ENCODE measurements around the gene SPPL3.

Gene SPPL3

DNA sequence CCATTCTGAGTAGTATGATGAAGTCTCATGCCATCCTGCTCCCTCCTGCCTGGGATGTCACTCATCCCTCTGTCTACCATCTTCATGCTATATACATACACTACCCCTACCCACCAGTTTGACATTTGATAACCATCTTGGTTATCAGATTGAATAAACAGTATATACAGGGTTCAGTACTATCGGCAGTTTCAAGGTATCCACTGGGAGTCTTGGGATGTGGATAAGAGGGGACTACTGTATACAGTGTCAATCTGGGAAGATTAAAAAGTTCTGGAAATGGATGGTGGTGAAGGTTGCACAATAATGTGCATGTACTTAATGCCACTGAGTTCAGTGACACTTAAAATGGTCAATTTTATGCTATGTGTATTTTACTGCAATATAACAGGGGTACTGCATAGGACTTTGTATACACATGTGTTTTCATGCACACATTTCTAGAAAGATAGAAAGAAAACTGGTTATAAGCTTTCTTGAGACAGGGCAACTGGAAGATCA lies 22.1 kb downstream of the SPPL3 start:
- no peak for DNase-seq (ENCODE audit: low read depth, low spot score)

DNA sequence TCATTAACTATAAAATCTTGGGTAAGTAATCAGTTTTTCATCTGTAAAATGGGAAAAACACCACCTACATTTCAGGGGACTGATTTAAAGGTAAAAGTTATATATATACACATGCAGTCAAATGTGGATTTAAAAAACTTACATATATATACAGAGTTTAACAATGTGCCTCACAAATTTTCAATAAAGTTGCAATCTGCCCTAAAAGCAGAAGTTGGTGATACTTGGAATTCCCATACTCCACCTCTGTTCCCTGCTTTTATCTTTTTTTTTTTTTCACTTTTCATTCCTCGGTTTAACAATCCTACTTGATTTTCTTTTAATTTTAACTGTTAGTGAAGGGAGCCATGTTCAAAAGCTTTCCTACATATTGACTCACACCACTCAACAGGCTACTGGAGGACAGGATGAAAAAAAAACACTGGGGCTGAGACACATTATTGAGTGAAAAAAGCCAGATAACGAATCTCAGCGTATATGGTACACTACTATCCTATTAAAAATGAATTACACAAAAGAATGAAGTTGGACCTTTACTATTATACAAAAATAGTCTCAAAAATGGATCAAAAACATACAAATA lies 24.3 kb downstream of the SPPL3 start:
- peak overlapping the region; percentile 58 for H3K27ac ChIP-seq
- DNase-seq (ENCODE audit: low read depth, low spot score) = no peak

More for the DNA sequence above, 22.1 kb downstream of the SPPL3 start:
- no peak overlapping the region for H3K27ac ChIP-seq

DNA sequence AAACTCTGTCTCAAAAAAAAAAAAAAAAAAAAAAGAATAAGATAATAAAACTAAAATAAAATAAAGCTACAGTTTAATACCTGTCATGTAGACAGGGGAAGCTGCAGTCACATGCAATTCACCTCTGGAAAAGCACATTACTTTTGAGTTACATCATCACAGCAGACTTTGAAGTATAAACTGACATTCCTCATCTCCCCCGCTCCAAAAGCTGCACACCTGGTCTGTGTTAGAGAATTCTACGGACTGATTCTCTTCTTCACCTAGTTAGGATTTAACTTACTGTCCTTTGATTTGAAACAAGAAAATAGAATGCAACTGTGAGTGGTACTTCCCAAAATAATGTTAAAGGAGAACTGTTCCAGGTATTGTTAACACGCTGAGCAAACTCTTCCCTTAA lies 25.1 kb downstream of the SPPL3 start:
- DNase-seq (ENCODE audit: low read depth, low spot score) = no peak
- peak overlapping the region; percentile 58 for H3K27ac ChIP-seq

DNA sequence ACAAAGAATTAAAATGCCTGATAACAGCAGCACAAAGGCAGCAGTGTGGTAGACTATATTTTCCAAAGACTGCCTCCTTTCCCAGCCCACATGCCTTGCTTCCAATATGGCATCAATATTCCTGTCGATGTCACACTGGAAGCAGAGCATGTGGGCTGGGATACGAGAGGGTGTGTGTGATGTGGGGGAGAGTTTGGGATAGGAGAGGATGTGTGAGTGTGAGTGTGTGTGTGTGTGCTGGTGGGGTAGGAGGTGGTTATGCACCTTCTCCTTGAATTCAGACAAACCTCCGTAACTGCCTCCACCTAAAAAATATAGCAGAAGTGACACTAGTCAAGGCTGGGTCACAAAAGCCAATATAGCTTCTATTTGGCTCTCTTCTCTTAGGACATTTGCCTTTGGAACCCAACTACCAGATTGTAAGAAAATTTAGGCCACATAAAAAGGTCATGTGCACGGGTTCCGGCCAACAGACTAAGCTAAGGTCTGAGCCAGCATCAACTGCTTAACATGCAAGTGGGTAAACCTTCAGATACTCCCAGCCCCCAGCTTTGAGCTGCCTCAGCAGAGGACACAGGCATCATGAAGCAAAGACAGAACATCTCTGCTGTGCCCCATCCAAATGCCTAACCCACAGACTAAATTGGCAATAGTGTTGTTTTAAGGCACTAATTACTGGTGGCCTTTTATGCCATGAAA lies 29.5 kb downstream of the SPPL3 start:
- no peak overlapping the region for H3K27ac ChIP-seq
- DNase-seq (ENCODE audit: low read depth, low spot score) = no peak

DNA sequence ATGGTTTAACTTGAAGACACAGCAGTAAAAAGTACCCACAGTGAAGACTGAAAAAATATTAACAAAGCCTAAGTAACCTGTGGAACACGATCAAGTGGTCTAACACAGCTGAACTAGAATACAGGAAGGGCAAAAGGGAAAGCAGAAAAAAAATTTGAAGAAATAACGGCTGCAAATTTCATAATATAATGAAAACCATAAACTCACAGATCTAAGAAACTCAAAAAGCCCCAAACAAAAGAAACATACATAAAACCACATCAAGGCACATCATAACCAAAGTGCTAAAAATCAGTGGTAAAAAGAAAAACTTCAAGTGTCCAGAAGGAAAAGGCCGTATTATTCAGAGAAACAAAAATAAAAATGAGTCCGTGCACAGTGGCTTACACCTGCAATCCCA lies 30.9 kb downstream of the SPPL3 start:
- no peak for DNase-seq (ENCODE audit: low read depth, low spot score)
- no peak overlapping the region for H3K27ac ChIP-seq

DNA sequence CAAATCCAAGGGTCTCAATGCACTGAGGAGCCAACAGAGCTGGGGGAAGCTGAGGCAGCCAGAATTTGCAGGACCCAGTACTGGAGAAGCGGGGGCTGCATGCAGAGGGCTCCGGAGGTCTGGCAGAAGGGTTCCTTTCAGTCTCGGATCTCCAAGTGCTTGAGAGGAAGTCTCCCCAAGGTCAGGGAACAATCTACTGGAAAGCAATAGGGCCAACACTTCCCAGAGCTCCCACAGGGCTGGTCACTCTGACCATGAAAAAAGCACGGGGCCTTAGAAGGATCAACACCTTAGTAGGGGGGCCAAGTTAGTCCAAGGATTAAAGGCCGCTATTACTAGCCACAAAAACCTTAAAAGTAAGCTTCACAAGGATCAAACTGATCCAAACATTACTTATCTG lies 31.7 kb downstream of the SPPL3 start:
- H3K27ac ChIP-seq = no peak overlapping the region

DNA sequence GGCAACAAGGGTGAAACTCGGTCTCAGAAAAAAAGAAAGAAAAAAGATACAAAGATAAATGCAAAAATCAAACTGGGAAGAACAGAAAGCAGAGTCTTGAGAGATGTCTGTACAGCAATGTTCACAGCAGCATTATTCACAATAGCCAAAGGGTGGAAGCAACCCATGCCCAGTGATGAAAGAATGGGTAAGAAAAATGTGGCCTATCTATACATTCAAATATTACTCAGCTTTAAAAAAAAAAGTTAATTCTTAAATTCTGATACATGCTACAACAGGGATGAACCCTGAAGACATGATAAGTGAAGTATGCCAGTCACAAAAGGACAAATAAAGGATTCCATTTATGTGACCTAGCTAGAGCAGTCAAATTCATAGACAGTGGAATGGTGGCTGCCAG lies 33.7 kb downstream of the SPPL3 start:
- no peak for DNase-seq (ENCODE audit: low read depth, low spot score)
- H3K27ac ChIP-seq = peak overlapping the region; percentile 45

More for the DNA sequence above, 31.7 kb downstream of the SPPL3 start:
- DNase-seq (ENCODE audit: low read depth, low spot score) = no peak

DNA sequence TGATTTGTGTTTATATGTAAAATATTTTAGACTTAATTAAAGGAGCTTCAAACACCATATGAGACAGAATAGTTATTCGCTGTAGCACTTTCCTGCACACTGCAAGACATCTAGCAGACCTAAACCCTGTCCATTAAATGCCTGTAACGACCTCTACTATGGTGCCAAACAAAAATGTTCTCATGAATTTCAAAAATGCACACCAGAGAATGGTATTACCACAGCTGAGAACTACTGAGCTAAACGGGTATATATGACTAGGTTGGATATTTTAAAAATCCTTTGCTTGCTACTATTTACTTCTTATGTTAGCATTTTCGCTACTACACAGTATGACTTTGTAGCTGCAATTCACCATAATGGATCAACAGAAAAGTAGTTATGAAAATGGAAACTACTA lies 34.8 kb downstream of the SPPL3 start:
- no peak overlapping the region for H3K27ac ChIP-seq
- DNase-seq (ENCODE audit: low read depth, low spot score) = no peak

DNA sequence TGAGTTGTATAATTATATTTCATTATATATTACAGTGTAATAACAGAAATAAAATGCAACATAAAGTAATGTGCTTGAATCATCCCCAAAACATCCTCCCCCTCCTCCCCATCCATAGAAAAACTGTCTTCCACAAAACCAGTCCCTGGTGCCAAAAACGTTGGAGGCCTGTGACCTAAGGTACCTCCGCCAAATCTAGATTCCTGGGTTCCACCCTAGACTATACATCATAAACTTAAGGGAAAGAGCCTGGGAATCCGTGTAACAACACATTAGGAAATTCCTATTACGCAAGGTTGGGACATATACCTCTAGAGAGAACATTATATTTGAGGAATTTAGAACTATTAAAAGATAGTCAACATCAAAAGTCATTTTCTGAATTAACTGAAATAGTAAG lies 38.0 kb downstream of the SPPL3 start:
- DNase-seq (ENCODE audit: low read depth, low spot score) = no peak
- no peak overlapping the region for H3K27ac ChIP-seq

DNA sequence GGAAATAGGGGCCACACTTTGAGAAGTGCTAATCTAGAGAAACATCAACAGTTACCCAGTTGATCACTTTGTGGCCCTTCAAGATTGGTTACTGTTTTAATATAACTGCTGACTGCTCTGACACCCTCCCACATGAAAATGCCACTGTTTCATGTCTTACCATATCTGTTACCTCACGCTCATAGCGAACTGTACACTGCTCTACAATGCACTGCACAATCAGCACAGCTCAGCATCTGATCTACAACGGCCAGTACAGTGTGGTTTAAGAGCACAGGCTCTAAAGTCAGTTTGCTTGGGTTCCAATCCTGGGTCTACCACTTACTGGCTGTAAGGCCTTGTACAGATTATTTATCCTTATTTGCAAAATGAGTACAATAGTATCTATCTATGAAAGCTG lies 39.1 kb downstream of the SPPL3 start:
- no peak for DNase-seq (ENCODE audit: low read depth, low spot score)
- H3K27ac ChIP-seq = no peak overlapping the region

DNA sequence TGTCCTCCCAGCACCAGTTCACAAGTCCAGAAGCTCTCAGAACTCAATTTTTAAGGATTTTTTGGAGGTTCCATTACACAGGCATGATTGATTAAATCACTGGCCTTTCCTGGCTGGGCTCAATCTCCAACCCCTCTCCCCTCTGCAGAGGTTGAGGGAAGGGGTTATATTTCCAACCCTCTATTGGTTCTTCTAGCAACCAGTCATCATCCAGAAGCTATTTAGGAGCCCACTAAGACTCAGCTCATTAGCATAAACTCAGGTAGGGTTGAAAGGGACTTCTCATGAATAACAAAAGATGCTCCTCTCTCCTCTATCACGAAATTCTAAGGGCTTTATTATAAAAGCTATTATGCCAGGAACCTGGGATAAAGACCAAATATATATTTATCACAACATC lies 41.5 kb downstream of the SPPL3 start:
- H3K27ac ChIP-seq = no peak overlapping the region
- no peak for DNase-seq (ENCODE audit: low read depth, low spot score)

DNA sequence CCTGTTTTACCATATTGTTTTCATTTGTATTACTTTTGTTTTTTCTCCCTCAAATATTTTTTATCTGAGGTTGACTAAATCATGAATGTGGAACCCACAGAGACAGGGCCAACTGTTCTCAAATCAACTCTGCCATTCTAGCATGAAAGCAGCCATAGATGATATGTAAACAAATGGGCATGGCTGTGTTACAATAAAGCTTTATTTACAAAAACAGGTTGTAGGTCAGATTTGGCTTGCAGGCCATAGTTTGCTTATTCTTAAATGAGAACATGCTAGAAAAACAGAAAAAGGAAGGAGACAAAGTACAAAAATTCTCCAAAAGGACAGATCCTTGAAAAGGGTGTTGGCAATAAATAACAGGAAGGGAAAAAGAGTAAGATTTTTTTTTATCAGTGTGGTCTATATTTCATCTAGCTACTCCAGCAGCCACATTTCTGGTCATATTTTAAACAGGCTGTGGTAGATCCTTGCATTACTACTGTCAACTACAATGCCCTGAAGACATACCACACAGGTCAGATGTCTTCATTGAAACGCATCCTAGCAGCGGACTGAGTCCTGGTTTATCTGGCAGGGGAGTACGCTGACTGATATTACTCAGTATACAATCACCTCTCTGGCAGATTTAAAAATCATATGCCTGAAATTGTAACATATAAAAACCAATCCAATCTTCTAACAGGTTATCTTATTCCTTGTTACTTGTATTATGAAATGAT lies 42.9 kb downstream of the SPPL3 start:
- DNase-seq (ENCODE audit: low read depth, low spot score) = no peak
- H3K27ac ChIP-seq = no peak overlapping the region

DNA sequence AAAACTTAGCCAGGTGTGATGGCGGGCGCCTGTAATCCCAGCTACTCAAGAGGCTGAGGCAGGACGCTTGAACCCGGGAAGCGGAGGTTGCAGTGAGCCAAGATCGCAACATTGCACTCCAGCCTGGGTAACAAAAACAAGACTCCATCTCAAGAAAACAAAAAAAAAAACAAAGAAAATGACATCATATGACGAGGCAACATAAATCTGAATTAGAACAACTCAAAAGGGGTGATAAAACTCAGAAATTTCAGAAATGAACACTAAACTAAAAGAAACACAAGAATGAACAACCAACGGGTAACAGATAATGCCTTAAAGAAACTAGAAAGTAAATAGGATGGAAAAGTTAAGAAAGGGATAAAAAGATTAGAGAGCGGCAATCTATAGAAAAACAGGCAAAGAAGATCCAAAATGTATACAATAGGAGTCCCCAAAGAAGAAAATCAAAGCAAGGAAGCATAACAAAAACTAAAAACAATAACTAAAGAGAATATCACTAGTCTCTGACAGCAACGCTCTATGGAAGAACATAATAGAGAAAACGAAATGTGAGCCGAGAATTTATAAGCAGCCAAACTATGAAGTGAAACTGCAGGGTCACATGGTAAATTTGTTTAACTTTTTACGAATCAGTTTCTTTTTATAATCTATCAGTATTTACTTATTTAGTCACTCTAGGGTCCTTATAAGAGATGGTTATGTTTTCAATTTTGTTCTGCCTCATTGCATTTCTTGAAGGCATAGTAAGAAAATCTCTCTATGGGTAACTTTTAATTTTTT lies 45.7 kb downstream of the SPPL3 start:
- no peak overlapping the region for H3K27ac ChIP-seq
- no peak for DNase-seq (ENCODE audit: low read depth, low spot score)

DNA sequence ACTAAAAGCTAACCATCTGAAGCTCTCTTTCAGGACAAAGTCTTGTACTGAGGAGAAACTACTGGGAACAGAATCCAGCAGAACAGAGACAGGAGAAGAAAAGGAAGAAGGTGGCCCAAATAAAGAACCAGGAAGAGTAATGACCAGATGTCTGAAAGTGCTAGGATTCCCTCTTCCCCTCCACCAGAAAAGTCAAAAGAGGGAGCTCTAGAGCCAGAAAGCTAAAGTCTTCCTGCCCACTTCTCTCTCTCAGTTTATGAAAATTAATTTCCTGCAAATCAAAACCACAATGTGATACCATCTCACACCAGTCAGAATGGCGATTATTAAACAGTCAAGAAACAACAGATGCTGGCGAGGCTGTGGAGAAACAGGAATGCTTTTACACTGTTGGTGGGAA lies 47.2 kb downstream of the SPPL3 start:
- no peak for DNase-seq (ENCODE audit: low read depth, low spot score)
- H3K27ac ChIP-seq = no peak overlapping the region

DNA sequence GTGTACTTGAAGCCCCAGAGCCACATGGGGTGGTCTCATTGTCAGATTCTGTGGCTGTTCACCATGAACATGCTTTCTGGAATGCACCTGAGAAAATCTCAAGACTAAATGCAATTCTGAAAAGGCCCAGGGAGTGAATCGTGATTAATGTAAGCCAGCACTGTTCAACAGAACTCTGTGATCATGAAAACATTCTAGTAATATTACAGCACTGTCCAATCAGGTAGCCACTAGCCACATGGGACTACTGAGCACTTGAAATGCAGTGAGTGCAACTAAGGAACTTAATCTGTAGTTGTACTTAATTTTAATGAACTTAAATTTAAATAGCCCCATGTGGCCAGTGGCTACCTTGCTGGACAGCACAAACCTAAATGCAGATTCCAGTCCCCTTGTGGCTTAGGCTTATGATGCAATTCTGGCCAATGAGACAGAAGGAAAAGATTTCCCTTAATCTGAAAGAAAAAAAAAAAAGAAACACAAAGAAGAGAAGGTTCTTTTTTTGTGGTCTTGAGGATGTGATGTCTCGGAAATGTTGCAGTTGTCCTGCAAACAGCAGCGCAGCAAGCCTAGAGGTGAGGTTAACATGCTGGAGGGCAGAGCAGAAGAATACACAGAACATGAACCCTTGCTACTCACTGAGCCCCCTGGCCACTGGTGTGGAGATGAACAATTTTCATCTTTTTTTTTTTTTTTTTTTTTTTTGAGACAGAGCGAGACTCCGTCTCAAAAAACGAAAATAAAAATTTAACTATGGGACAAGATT lies 48.2 kb downstream of the SPPL3 start:
- H3K27ac ChIP-seq = no peak overlapping the region
- no peak for DNase-seq (ENCODE audit: low read depth, low spot score)

DNA sequence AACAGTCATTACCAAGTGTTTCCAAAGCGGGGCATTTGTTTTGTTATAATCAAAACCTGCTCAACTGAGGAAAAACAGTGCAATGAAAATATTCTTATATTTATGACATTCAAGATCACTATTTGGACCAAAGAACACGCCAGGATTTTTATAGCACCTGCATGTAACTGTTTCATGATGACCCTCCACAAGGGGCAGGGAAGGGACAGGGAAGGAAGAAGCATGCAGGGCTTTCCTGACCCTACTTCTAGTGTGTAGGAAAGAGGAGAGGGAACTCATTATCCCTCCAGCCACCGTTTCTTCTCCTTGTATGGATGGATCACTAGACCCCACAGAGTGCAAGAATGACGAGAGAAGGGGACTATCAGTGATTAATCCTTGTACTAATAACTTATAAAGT lies 49.4 kb downstream of the SPPL3 start:
- DNase-seq (ENCODE audit: low read depth, low spot score) = no peak
- no peak overlapping the region for H3K27ac ChIP-seq

DNA sequence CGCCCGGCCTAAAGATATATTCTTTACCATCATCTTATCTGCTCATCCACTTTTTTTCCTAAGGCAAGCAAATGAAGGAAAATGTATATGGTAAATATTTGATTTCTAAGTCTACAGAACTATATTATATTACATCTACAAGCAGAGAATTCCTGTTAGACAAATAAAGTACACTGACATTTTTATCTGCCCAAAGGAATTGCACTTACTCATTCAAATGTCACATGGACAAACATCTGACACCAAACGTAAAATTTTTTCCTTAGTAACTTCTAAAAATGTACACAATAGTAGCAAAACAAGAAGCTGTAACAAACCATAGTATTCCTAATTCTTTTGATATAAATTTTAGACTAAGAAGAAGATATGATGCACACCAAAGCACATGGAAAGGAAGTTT lies 51.0 kb downstream of the SPPL3 start:
- H3K27ac ChIP-seq = peak overlapping the region; percentile 33
- DNase-seq (ENCODE audit: low read depth, low spot score) = no peak

DNA sequence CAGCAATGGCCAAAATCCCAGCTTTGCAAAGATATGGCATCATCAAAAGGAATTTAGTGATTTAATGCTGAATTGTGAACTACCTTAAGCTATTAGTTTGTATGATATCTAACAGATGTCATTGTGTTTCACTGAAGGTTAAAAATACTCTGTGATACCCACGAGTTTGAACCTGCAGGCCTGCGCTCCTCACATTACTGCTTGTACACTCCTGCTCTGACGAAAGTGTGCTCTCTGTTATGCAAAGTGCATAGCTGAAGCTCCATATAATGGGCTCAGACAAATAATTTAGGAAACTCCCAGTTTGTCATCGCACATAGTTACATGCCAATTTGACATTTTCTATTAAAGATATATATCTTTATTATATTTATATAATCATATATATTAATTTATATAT lies 52.2 kb downstream of the SPPL3 start:
- no peak for DNase-seq (ENCODE audit: low read depth, low spot score)
- H3K27ac ChIP-seq = no peak overlapping the region

DNA sequence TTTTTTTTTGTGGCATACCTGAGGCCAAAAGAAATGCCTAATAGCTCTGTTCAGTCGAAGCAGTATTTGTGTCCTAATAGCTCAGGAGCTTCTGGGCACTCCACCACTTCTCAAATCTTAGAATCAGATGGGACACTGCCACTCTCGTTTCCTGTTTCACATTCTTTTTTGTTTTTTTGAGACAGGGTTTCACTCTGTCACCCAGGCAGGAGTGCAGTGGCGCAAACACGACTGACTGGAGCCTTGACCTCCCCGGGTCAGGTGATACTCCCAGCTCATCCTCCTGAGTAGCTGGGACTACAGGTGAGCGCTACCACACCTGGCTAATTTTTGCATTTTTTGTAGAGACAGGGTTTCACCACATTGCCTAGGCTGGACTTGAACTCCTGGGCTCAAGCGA lies 52.7 kb downstream of the SPPL3 start:
- no peak overlapping the region for H3K27ac ChIP-seq
- no peak for DNase-seq (ENCODE audit: low read depth, low spot score)

DNA sequence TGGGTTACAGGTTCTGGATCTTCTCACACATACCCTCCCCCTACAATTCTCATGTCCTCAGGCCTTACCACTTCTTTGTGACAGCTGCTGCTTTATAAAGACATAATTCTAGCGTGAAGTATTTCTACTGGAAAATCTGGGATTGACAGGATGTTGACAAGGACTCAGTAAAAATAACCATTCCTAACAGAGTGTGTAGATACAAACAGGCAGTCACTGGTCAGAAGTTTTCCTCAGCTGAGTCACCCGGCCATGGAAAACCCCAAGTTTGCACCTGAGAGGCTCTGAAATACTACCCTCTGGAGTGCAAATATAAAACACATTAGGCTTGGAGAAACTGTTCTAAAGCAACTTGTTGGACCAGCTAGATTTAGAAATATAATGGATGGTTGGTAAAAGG lies 54.4 kb downstream of the SPPL3 start:
- DNase-seq (ENCODE audit: low read depth, low spot score) = peak; percentile 51
- peak overlapping the region; percentile 60 for H3K27ac ChIP-seq
